Ishikawa (cell line): ENCODE measurements around the gene COL18A1.

Source experiments
- FOXM1 ChIP-seq: IDR thresholded peaks from 2 replicates; pipeline ENCODE4 v1.6.1; 2012; ENCODE audit warnings: low read depth, borderline replicate concordance
- MAX ChIP-seq: IDR thresholded peaks from 2 replicates; pipeline ENCODE4 v1.6.1; 2012
- RAD21 ChIP-seq: IDR thresholded peaks from 2 replicates; pipeline ENCODE4 v1.6.1; 2012; ENCODE audit warnings: low read depth
- TEAD4 ChIP-seq: IDR thresholded peaks from 2 replicates; pipeline ENCODE4 v1.6.1; 2012
- ZBTB7A ChIP-seq: IDR thresholded peaks from 2 replicates; pipeline ENCODE4 v1.6.1; 2012; ENCODE audit warnings: low read depth

GRCh38 chr21:45377866-45378257 is 27.1 kb upstream of the COL18A1 start:
- no peak for TF ChIP-seq TEAD4
- no peak for TF ChIP-seq RAD21
- TF ChIP-seq FOXM1: no peak
- no peak for TF ChIP-seq MAX
- no peak for TF ChIP-seq ZBTB7A
